ENCODE data around the gene IL16.

DNA sequence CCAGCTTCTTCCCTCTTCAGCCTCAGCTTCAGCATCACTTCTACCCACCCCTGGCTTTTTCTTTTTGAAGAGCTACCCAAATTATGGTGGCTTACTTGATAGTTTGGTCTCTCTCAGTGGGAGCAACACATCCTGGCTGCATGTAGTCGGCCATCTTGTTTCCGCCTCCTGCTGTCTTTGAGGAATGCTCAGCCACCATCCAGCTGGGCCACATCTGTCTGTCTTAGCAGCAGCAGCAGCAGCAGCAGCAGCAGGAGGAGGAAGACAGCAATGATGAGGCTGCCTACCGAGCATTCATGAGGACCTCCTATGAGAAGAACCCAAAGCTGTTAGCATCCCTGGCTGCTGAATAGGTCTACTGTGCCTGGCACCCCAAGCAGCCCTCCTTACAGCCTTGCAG is 19.7 kb downstream of the IL16 start:
- TF ChIP-seq CTCF (IDR thresholded peaks at IDR 0.05) (no peak), POLR2A (IDR thresholded peaks at IDR 0.05) (no peak)
